CD4-positive, alpha-beta T cell treated with Interleukin-21 for 1 hour (primary cell): ENCODE measurements around the gene HAND1.

Source experiments
- DNase-seq: peaks from one replicate; pipeline ENCODE4 v3.0.0-alpha.2; 2020

Gene HAND1

DNA sequence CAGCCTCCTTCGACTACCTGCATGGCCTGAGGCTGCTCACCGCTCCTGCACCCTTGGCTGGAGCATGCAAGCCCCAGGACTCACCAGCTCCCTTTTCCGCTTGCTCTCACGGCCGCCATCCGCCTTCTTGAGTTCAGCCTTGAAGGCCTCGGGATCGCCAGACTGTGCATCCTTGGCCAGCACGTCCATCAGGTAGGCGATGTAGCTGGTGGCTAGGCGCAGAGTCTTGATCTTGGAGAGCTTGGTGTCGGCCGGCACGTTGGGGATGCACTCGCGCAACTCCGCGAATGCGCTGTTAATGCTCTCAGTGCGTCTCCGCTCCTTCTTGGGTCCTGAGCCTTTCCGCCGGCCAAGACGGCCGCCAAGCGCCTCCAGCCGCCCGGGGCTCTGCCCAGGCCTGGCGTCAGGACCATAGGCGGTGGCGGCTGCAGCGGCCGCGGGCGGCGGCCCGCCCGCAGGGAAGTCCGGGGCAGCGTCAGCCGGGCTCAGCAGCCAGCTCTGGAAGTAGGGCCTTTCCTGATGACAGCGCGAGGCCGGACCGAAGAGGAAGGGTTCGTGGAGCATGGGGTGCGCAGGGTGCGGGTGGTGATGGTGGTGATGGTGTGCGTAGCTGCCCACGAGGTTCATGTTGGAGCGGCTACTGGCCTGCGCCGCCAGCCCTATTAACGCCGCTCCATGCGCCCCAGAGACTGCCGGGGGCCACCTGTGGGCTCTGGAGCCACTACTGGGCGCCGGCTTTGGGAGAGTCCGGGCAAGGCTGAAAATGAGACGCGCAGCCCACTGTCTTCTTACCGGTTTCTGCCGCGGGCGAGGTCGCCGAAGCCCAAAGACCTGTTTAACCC is 424 bp downstream of the HAND1 start:
- DNase-seq, result no peak

GRCh38 chr5:154476354-154477205 is 1.4 kb downstream of the HAND1 start:
- no peak for DNase-seq

GRCh38 chr5:154475591-154476353 is 2.3 kb downstream of the HAND1 start:
- no peak for DNase-seq

- DNase-seq, result no peak
Observed at GRCh38 chr5:154474396-154475334, 3.4 kb downstream of the HAND1 start.

DNA sequence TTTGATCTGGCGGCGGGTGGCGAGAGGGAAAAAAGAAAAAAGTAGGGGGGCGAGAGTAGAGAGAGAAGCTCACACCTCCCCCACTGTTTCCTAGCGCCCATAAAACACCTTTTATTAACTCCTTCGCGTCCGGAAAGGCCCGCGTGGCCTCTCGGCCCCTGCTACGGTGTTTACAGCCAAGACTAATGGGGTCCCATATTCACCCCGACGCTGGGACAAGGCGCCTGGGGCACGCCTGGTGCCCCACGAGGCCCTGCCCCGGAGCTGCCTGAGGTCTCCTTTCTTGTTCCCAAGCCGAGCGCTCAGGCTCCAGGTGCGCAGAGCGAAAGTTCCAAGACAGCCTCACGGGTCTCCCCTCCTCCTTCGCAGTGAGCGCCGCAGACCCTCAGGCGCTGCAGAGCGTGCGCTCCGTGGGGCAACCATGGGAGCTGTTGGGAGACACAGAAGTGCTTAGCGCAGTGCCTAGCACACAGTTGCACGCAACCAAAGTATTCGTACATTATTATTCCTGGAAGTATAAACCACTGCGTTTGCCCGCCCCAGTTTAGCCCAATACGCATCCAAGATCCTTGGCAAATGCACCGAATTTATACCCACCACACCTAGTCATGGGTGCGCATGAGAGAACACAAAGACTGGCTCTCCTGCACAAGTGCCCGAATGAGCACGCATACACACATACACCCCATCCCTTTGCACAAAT is 4.3 kb downstream of the HAND1 start:
- no peak for DNase-seq

DNA sequence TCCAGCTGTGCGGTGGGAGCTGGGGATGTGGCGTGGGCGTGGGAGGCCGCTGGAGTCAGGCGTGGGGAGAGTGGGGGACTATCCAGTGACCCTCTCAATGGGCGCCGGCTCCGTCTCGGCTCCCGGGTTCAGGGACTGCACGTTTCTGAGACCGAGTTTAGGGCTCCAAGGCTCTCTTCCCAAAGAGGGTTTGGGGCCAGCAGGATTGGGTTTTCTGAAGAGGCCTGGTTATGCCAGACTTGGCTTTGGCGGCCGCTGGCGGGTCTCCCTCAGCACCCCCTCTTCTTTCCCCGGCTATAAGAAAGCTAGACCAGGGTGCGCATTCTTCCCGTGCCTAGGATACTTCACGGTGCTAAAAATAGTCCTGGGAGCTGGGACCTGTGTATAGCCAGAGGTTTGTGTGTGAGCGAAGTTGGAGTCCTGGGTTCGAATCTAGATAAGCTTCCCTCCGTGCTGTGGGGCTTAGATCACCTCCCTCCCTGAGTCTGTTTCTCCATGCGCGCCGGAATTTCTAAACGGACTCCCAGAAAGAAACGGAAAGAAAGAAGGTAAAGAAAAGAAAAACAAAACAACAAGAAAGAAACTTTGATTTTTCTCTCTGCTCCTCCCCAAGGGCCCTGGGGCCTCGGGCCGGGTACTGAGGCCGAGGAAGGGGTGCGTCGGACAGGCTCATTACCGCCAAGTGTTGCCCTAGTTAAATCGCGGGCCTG is 5.0 kb downstream of the HAND1 start:
- no peak for DNase-seq

DNA sequence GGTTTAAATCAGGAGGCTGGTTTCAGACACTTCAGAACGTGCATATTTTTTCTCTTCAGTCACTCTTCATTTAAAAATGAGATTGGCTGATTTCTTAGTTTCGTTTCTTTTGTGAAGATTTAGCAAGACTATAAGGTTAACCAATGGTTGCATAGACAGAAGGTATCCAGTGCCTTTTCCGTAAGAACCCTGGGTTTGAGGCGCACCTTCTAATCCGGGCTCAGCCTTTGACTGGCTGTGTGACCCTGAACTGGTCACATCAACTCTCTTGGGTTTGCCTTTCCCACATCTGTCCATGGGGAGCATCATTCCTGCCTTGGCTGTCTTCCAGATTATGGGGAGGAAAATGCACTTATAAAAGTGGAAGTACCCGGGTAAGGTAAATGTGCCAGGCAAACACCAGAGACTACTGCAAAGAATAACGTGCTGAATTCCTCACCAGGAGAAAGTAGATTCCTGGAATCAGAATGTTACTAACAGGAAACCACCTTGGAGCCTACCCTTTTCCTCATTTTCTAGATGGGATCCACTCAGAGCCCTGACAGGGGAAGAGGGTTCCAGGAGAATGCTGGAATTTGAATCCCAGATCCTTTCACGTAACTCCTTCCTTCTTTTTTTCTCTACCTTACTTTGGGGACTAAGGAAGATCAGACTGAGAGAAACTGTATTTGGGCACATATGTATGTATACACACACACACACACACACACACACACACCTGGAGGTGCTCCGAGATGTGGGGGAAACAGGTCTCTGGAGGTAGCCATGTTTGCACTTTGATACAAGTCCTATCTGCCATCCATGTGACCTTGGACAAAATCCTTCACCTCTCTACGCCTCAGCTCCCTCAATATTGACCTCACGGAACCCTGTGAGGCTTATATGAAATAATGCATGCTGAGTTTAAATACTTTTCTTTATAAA is 6.8 kb downstream of the HAND1 start:
- no peak for DNase-seq

GRCh38 chr5:154470137-154470536 is 7.9 kb downstream of the HAND1 start:
- DNase-seq, result no peak

GRCh38 chr5:154467655-154468354 is 10.2 kb downstream of the HAND1 start:
- peak; percentile 62 for DNase-seq

DNA sequence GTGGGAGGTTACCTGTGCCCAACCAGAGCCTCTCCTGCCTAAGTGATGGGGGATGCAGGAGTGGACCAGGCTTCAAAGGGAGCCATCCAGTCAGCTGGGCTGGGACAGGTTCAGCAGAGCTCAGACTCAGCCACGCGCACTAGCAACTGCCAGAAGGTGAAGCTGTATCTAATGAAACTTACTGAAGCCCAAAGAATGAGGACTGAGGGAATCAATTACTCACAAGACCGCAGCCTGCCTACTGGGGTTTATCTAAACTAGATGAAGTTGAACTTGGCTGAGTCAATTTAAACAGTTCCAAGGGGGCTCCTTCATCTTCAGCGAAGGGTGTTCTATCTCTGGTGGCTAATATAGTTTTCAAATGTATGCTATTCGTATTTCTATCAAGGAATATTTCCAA is 11.4 kb downstream of the HAND1 start:
- DNase-seq, result no peak

DNA sequence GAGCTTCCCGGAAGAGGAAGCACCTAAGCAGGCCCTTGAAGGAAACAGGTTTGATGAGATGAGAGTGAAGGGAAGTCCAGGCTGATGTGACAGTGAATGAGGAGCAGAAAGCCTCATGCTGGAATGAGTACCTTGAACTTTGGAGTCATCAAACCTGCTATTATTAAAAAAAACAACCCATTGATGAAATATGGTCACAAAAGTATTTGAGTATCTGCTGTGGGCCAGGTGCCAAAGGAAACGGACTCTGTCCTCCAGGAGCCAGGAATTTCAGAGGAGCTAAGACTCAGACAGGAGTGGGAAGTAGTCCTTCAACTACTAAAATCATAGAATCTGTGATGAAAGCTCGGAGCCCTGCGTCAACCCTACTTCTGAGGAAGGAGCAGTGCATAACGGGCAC is 11.9 kb downstream of the HAND1 start:
- DNase-seq, result no peak

DNA sequence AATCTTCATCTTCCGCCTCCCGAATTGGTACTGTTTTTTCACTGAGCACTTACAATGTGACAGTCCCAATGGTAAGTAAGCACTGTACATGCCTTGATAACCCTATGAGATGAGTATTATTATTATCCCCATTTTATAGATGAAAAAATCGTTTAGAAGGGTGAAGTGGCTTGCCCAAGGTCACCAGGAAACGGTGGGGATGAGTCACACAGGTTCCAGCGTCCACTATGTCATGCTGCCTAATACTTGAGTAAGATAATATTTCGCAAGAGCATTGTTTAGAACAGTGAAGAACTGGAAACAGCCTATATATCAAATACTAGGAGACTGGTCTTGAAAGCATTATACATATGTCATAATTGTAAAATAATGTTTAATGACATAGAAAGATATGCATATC is 12.9 kb downstream of the HAND1 start:
- no peak for DNase-seq

- DNase-seq, result no peak
Observed at GRCh38 chr5:154464438-154464837, 13.6 kb downstream of the HAND1 start.

- no peak for DNase-seq
Observed at GRCh38 chr5:154461531-154461930, 16.5 kb downstream of the HAND1 start.

DNA sequence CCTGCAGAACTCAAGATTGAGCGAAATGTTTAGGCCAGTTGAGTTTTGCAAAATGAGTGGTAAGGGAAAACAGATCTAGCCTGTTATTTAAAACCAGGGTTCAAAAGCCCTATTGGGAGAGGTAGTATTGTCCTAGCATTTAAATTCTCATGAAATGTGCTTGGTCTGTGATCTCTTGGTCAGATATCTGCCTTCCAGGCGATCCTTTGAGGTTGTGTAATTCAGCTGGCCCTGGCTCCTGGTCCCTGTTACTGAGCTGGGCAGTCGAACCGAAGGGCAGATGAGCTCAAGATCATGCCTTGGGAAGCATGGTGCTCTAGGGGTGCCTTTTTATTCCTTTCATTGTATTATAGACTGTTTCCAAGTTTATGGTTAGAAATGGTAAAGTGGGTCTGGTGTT is 17.9 kb downstream of the HAND1 start:
- DNase-seq, result no peak

DNA sequence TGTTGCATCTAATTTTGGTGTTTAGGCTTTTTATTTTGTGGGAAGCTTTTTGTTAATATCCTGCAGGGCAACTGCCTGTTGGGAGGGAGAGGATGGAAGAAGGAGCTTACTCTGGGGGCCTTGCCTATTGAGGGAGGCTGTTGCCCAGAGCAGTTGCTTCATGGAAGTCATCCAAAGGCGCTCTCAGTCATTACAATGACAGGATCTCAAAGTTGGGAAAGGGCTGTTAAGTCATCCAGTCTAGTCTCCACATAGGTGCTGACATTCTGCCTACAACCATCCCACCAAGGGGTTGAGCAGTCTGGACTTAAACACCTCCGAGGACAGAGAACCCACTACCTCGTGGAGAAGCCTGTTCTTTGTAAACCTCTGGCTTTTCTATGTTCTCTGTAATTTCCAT is 19.0 kb downstream of the HAND1 start:
- no peak for DNase-seq

DNA sequence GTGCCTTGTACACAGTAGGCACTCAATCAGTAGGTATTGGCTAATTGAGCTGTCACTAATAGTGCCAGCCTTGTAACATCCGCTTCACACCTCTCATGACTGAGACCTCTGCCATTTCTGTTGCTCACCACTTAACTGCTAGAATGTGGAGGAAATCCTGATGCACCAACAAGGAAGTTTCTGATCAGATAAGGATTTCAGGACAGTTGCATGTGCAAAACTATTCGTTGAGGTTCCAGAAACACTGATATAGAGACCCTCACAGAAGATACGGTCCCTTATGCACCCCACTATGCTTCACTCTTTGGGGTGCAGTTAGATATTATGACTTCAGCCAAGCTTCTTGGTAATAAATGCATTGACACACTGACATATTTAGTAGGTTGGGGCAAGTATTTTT is 21.5 kb downstream of the HAND1 start:
- DNase-seq, result no peak

GRCh38 chr5:154455585-154455984 is 22.4 kb downstream of the HAND1 start:
- DNase-seq, result no peak

DNA sequence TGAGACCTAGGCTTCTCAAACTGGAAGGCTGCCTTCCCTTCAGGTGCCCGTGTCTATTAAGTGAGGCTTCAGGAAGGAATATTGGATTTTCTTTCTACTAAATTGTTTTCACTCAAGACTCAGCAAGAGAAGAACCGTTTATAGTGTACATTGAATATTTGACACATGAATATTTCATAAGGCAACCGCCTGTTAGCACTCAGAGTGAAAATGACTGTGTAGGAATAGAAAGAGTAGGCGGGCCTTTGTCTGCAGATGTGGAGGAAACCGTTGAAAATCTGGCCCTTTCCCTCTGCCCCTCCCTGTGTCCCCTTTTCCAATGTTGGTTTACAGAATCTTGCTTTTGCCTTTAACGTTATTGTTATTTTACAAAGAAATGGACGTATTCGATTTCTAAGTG is 26.1 kb downstream of the HAND1 start:
- DNase-seq, result no peak
